K562 (cell line): ENCODE measurements around the gene R3HDM2. TPM values are rescaled to one million over a fixed set of nuclear protein-coding genes. Genes with fewer than 3 reads are reported as not detected.

Experiments
- ATAC-seq: fragments of 200-7000 bp; cut with Tn5 transposase; 3 replicates; pipeline ENCODE4 v1.9.1; 2020; ENCODE audit warnings: moderate library complexity
- BruUV-seq: library from RNA; stranded (reverse); fragments of 400-500 nt; replicated peaks from 2 replicates; lab custom pipeline; 2021; lab: Mats Ljungman, UMichigan
- CTCF ChIA-PET: fragments of 300-600 bp; formaldehyde crosslinking; extraction: SDS; loops from one replicate; lab custom pipeline; 2021; ENCODE audit warnings: low intra/inter-chr PET ratio; lab: Yijun Ruan, JAX
- POLR2A ChIA-PET: fragments of 300-600, 350-650 bp; sonication (Branson Sonifier 250); formaldehyde crosslinking; extraction: SDS; loops from one replicate; lab custom pipeline; 2021; ENCODE audit warnings: antibody characterized with exemption, inconsistent platforms; lab: Yijun Ruan, JAX
- DNase-seq, 4 experiments: peaks; one replicate each; pipeline versions ENCODE4 v3.0.0 to v3.0.0-alpha.2; 2011 to 2018; ENCODE audit warnings: low spot score in 3 of 4, mixed read lengths in 3 of 4; ENCODE audit errors: extremely low read depth in 1 of 4
- FAIRE-seq: peaks from 2 replicates; lab custom pipeline; 2011; peaks lifted over from hg19 to GRCh38; lab: Jason Lieb, UNC
- H2AFZ ChIP-seq: 2 replicates; pipeline ENCODE4 v1.6.0; 2011; ENCODE audit warnings: low read depth, low read length, control low read depth, inconsistent platforms
- H3K27ac ChIP-seq: fragments of 200-600 bp; 3 replicates; pipeline ENCODE4 v1.8.0; 2011; ENCODE audit warnings: low read depth, mild to moderate bottlenecking, control low read depth, inconsistent platforms, low read length, moderate library complexity, mixed read lengths; ENCODE audit errors: extremely low read depth
- H3K27me3 ChIP-seq, 2 experiments: fragments of 300-600 bp in 1 of 2; 2 replicates in 1 of 2; 3 replicates in 1 of 2; pipeline versions ENCODE4 v1.6.0 to v1.8.0; 2011; ENCODE audit warnings: inconsistent platforms in 2 of 2, low read length in 2 of 2, mild to moderate bottlenecking in 1 of 2, mixed read lengths in 1 of 2, moderate library complexity in 1 of 2; ENCODE audit not compliant: control insufficient read depth in 2 of 2, insufficient read depth in 2 of 2
- H3K36me3 ChIP-seq: fragments of 300-600 bp; 3 replicates; pipeline ENCODE4 v1.8.0; 2011; ENCODE audit warnings: mild to moderate bottlenecking, low read length, inconsistent platforms; ENCODE audit not compliant: control insufficient read depth, insufficient read depth
- H3K4me1 ChIP-seq, 2 experiments: fragments of 200-600 bp in 1 of 2; replicated peaks in 1 of 2; 2 replicates in 1 of 2; 3 replicates in 1 of 2; pipeline versions ENCODE4 v1.5.1 to v1.8.0; 2011; ENCODE audit warnings: inconsistent platforms in 2 of 2, low read length in 2 of 2, mild to moderate bottlenecking in 1 of 2, mixed read lengths in 1 of 2, moderate library complexity in 1 of 2; ENCODE audit not compliant: control insufficient read depth in 2 of 2, insufficient read depth in 2 of 2
- H3K4me2 ChIP-seq: 2 replicates; pipeline ENCODE4 v1.6.1; 2011; ENCODE audit warnings: low read length, control low read depth, inconsistent platforms, mixed read lengths; ENCODE audit not compliant: insufficient read depth
- H3K4me3 ChIP-seq: fragments of 200-600 bp; sonication (generic), shearing (Covaris generic); 2 replicates; pipeline ENCODE4 v1.5.1; 2016; ENCODE audit warnings: control low read depth, inconsistent platforms
- H3K79me2 ChIP-seq: fragments of 200-600 bp; 3 replicates; pipeline ENCODE4 v1.8.0; 2011; ENCODE audit warnings: low read length, inconsistent platforms; ENCODE audit not compliant: control insufficient read depth, insufficient read depth
- H3K9ac ChIP-seq, 2 experiments: 2 replicates each; pipeline versions ENCODE4 v1.6.0 to v1.6.1; 2011; ENCODE audit warnings: low read depth in 2 of 2, low read length in 2 of 2, control low read depth in 1 of 2, inconsistent platforms in 1 of 2, mild to moderate bottlenecking in 1 of 2, mixed read lengths in 1 of 2; ENCODE audit not compliant: insufficient read depth in 1 of 2
- H3K9me1 ChIP-seq: one replicate; pipeline ENCODE4 v1.6.0; 2011; ENCODE audit warnings: inconsistent platforms, mild to moderate bottlenecking, low read length, moderate library complexity; ENCODE audit not compliant: control insufficient read depth, insufficient read depth
- H3K9me3 ChIP-seq: replicated peaks from 2 replicates; pipeline ENCODE4 v1.5.1; 2011; ENCODE audit warnings: low read depth, low read length, inconsistent platforms; ENCODE audit not compliant: control insufficient read depth, insufficient read depth
- H4K20me1 ChIP-seq: replicated peaks from 2 replicates; pipeline ENCODE4 v1.6.1; 2011; ENCODE audit warnings: low read length, inconsistent platforms, mixed read lengths; ENCODE audit not compliant: control insufficient read depth, insufficient read depth
- HDAC1 ChIP-seq, 2 experiments: fragments of 450-650 bp; IDR thresholded peaks; 2 replicates each; pipeline ENCODE4 v1.6.1; 2016 to 2017; ENCODE audit warnings: inconsistent platforms in 1 of 2, mild to moderate bottlenecking in 1 of 2, moderate library complexity in 1 of 2
- PREB ChIP-seq: sonication (generic); formaldehyde crosslinking; IDR thresholded peaks from 2 replicates; pipeline ENCODE4 v1.8.1; 2023; ENCODE audit warnings: mild to moderate bottlenecking, missing genetic modification reagents
- RAD21 ChIP-seq, 2 experiments: fragments of 250-450 bp in 1 of 2; fragments of 450-650 bp in 1 of 2; sonication (Bioruptor Pico) in 1 of 2; formaldehyde crosslinking in 1 of 2; IDR thresholded peaks in 1 of 2; conservative IDR thresholded peaks in 1 of 2; 2 replicates each; pipeline versions ENCODE4 v1.4.0 to v1.8.0; 2020 to 2022; ENCODE audit warnings: mild to moderate bottlenecking in 2 of 2, moderate library complexity in 1 of 2
- RBM15 ChIP-seq: fragments of 200-400 bp; formaldehyde crosslinking; IDR thresholded peaks from 2 replicates; pipeline ENCODE4 v1.6.1; 2018; ENCODE audit warnings: mild to moderate bottlenecking, low read length, moderate library complexity; ENCODE audit not compliant: insufficient read depth
- SLC30A9 ChIP-seq: fragments of 250-450 bp; sonication (Bioruptor Pico); IDR thresholded peaks from 2 replicates; pipeline ENCODE4 v1.8.0; 2022; ENCODE audit warnings: mild to moderate bottlenecking, moderate library complexity
- TCF7L2 ChIP-seq: fragments of 150-350 bp; IDR thresholded peaks from 2 replicates; pipeline ENCODE4 v1.6.1; 2016; ENCODE audit warnings: low read depth, mild to moderate bottlenecking, low read length, moderate library complexity
- TCFL5 ChIP-seq: fragments of 250-450 bp; sonication (Bioruptor Pico); conservative IDR thresholded peaks from 2 replicates; pipeline ENCODE4 v1.6.1; 2021; ENCODE audit warnings: mild to moderate bottlenecking, moderate library complexity, matching md5 sums
- TEAD4 ChIP-seq, 2 experiments: sonication (generic) in 1 of 2; formaldehyde crosslinking in 1 of 2; IDR thresholded peaks; 2 replicates each; pipeline versions ENCODE4 v1.6.1 to v1.8.0; 2012 to 2022; ENCODE audit warnings: borderline replicate concordance in 1 of 2, inconsistent platforms in 1 of 2, low read length in 1 of 2, mild to moderate bottlenecking in 1 of 2, missing genetic modification reagents in 1 of 2
- ZNF175 ChIP-seq: fragments of 200-800 bp; sonication (Bioruptor generic); IDR thresholded peaks from 2 replicates; pipeline ENCODE4 v1.6.1; 2016; ENCODE audit warnings: low read depth, mild to moderate bottlenecking, missing genetic modification characterization, missing compliant biosample characterization
- ZNF507 ChIP-seq: conservative IDR thresholded peaks from 2 replicates; pipeline ENCODE4 v1.6.1; 2017; ENCODE audit warnings: missing genetic modification characterization, missing compliant biosample characterization
- WGBS: fragments of 100-300 bp; shearing (Covaris generic); methylation state at CpG from one replicate; pipeline ENCODE4 v1.1.6; 2016; ENCODE audit warnings: low coverage, mixed read lengths; ENCODE audit not compliant: insufficient coverage; ENCODE audit errors: missing lambda C conversion rate; 5-methylcytosine and 5-hydroxymethylcytosine counted together
- in situ Hi-C: fragments of 300-500 bp; cut with MboI; formaldehyde crosslinking; loops from 4 replicates; pipeline ENCODE4 v1.15.0; 2018; ENCODE audit warnings: inconsistent platforms, mixed read lengths
- intact Hi-C: fragments of 100-400 bp; cut with micrococcal nuclease; formaldehyde crosslinking; loops from 2 replicates; pipeline ENCODE4 v1.14.2; 2022
- polyA plus RNA-seq, 8 experiments: library from polyadenylated mRNA; depleted of rRNA in 4 of 8; stranded (reverse) in 5 of 8; unstranded in 3 of 8; fragments of >200 nt; fragmentation: Nextera tagmentation in 2 of 8; fragmentation: Illumina TruSeq in 1 of 8; extraction: Ambion mirVana in 2 of 8; extraction: Trizol in 1 of 8; gene quantifications; 2 replicates each; pipeline versions ENCODE4 v1.2.1 to v1.2.3, GENCODE V29; 2011 to 2014; ENCODE audit warnings: inconsistent platforms in 1 of 8, missing spikeins in 1 of 8
- total RNA-seq, 7 experiments: library from RNA; depleted of rRNA in 6 of 7; stranded (reverse); fragments of >200 nt in 6 of 7; fragmentation: Illumina TruSeq in 2 of 7; extraction: Trizol in 2 of 7; gene quantifications; 2 replicates each; pipeline versions ENCODE4 v1.2.1 to v1.2.3, GENCODE V29; 2011 to 2021; ENCODE audit warnings: low replicate concordance in 1 of 7
- TF ChIP-seq, protein P1 (sequence below): fragments of 250-450 bp; sonication (Bioruptor Pico); IDR thresholded peaks from 2 replicates; pipeline ENCODE4 v1.4.0; 2020; ENCODE audit warnings: mild to moderate bottlenecking, moderate library complexity, borderline replicate concordance

The R3HDM2 gene
- total and polyA plus RNA-seq, 9 of the 15 experiments (the other 6 are each of a cell fraction or from before 2014, with no cell fraction given) = 3.3 to 18.8 (median 9.0) TPM

- H3K27ac ChIP-seq = no peak overlapping the region
- no peaks in the 10 kb centered on the region for H3K4me1 ChIP-seq
- TF ChIP-seq ZNF175 (CRISPR knock-in tag) (no peak), TCFL5 (CRISPR knock-in tag) (no peak), TEAD4 (IDR thresholded peaks at IDR 0.05; ENCODE audit: low read length) (no peak), TEAD4 (CRISPR knock-in tag; IDR thresholded peaks at IDR 0.05; ENCODE audit: borderline replicate concordance) (no peak), TCF7L2 (no peak), ZNF507 (tag) (no peak), RBM15 (no peak), PREB (CRISPR knock-in tag) (no peak), RAD21 (CRISPR knock-in tag; conservative IDR thresholded peaks at IDR 0.05 in 1 of 2, IDR thresholded peaks at IDR 0.05 in 1 of 2) (no peak), SLC30A9 (CRISPR knock-in tag) (no peak), HDAC1 (IDR thresholded peaks at IDR 0.05) (no peak)
- TF ChIP-seq, protein P1, sequence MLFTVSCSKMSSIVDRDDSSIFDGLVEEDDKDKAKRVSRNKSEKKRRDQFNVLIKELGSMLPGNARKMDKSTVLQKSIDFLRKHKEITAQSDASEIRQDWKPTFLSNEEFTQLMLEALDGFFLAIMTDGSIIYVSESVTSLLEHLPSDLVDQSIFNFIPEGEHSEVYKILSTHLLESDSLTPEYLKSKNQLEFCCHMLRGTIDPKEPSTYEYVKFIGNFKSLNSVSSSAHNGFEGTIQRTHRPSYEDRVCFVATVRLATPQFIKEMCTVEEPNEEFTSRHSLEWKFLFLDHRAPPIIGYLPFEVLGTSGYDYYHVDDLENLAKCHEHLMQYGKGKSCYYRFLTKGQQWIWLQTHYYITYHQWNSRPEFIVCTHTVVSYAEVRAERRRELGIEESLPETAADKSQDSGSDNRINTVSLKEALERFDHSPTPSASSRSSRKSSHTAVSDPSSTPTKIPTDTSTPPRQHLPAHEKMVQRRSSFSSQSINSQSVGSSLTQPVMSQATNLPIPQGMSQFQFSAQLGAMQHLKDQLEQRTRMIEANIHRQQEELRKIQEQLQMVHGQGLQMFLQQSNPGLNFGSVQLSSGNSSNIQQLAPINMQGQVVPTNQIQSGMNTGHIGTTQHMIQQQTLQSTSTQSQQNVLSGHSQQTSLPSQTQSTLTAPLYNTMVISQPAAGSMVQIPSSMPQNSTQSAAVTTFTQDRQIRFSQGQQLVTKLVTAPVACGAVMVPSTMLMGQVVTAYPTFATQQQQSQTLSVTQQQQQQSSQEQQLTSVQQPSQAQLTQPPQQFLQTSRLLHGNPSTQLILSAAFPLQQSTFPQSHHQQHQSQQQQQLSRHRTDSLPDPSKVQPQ (CRISPR knock-in tag) = no peak
- FAIRE-seq (no peak), ATAC-seq (no peak), DNase-seq (no peak)
- in situ Hi-C loops (no loop called here), intact Hi-C loops (no loop called here)
- no peaks in the 10 kb centered on the region for H3K9me3 ChIP-seq
- peaks cover 18% of the 10 kb centered on the region; the same call in 1 of the 3 replicates for H3K36me3 ChIP-seq
- POLR2A ChIA-PET = interaction anchor here (0.6 to 0.8 kb wide), 2 partner anchors 9 to 203 kb away, joined by 4 to 5 read pairs; no protein-coding TSS in a partner anchor
- no peak overlapping the region for H2AFZ ChIP-seq
- H3K4me2 ChIP-seq = no peak overlapping the region
- H3K79me2 ChIP-seq = no peaks in the 10 kb centered on the region
- 71% methylated on average over 1 of the region's 1 CpG for WGBS
- no peak overlapping the region for H3K9ac ChIP-seq
- CTCF ChIA-PET = no interaction called here
- H3K9me1 ChIP-seq = no peaks in the 10 kb centered on the region
- no peaks in the 10 kb centered on the region for H4K20me1 ChIP-seq
- BruUV-seq = no TSS peak
- H3K4me3 ChIP-seq = no peak overlapping the region
- no peaks in the 10 kb centered on the region for H3K27me3 ChIP-seq
Measured at GRCh38 chr12:57299514-57300016, 131.3 kb downstream of the R3HDM2 start.
